ENCODE measurements around the gene APBB1IP.
"Not testable (repeated sequence)": the region's sequence is repeated elsewhere in the genome, so short reads cannot be mapped to it uniquely, and the experiment has no call there.

Gene APBB1IP

GRCh38 chr10:26441491-26442214 lies 3.5 kb downstream of the APBB1IP start:
- peak; percentile 61 for DNase-seq (ENCODE audit: low read depth, low spot score)

GRCh38 chr10:26445411-26446031 lies 7.4 kb downstream of the APBB1IP start:
- DNase-seq (ENCODE audit: low read depth, low spot score), result no peak

GRCh38 chr10:26446258-26446657 lies 8.1 kb downstream of the APBB1IP start:
- no peak for DNase-seq (ENCODE audit: low read depth, low spot score)

DNA sequence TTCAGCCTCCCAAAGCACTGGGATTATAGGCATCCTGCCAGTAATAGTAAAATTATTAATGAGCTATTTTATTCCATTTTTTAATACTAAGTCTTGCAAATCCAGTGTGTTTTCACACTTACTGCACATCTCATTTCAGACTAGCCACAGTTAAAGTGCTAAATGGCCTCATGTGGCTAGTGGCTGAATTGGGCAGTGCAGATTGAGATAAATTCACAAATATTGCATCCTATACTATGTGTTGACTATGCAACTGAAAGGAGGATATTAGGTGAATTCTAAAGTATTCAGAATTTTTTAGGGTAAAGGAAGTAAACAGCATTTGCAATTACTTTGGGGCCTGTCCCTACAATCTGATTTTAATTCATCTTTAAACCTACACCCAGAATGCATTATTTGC lies 10.2 kb downstream of the APBB1IP start:
- no peak for DNase-seq (ENCODE audit: low read depth, low spot score)

- DNase-seq (ENCODE audit: low read depth, low spot score), result no peak
Observed at GRCh38 chr10:26448706-26449435, 10.7 kb downstream of the APBB1IP start.

DNA sequence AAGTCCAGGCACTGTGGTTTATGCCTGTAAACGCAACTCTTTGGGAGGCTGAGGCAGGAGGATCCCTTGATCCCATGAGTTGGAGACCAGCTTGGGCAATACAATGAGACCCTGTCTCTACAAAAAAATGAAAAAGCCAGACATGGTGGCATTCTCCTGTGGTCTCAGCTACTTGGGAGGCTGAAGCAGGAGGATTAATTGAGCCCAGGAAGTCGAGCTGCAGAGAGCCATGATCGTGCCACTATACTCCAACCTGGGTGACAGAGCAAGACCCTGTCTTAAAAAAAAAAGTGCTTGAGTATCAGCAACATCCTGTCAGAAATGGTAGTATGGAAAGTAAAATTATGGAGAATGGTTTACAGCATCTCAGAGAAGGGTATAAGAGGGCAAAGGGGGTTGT lies 11.6 kb downstream of the APBB1IP start:
- DNase-seq (ENCODE audit: low read depth, low spot score), result no peak

DNA sequence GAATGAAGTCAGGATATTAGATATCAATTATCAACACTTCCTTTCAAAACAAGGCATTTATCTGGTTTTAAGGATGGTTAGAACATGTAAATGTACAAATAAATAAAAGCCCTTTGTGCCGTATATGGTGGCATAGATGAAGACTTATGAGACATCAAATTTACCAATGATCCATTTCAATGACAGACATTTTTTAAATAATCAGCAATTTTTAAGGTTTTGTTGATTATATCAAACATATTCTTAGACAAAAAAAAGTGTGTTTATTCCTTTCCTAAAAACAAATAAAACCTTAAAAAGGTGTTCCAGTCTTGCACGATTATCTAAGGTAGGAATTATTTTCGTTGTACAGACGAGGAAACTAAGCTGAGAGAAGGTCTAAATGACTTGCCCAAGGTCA lies 13.8 kb downstream of the APBB1IP start:
- DNase-seq (ENCODE audit: low read depth, low spot score), result no peak

- no peak for DNase-seq (ENCODE audit: low read depth, low spot score)
Observed at GRCh38 chr10:26453850-26454249, 15.7 kb downstream of the APBB1IP start.

DNA sequence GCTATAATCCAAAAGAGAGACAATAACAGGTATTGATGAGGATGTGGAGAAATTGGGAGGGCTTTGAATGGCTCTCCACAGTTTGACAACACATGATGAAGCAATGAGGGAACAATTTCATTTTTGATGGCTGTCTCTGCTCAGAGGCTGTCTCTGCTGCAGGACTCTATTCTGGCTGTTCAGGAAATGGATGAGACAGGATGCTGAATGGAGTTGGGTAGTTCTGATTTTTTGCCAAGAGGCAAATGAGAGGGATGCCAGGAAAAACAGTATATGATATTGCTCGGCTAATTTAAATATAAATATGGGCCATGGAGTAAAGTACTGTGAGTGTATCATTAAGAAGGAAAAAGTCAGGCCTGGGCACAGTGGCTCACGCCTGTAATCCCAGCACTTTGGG lies 16.8 kb downstream of the APBB1IP start:
- no peak for DNase-seq (ENCODE audit: low read depth, low spot score)

DNA sequence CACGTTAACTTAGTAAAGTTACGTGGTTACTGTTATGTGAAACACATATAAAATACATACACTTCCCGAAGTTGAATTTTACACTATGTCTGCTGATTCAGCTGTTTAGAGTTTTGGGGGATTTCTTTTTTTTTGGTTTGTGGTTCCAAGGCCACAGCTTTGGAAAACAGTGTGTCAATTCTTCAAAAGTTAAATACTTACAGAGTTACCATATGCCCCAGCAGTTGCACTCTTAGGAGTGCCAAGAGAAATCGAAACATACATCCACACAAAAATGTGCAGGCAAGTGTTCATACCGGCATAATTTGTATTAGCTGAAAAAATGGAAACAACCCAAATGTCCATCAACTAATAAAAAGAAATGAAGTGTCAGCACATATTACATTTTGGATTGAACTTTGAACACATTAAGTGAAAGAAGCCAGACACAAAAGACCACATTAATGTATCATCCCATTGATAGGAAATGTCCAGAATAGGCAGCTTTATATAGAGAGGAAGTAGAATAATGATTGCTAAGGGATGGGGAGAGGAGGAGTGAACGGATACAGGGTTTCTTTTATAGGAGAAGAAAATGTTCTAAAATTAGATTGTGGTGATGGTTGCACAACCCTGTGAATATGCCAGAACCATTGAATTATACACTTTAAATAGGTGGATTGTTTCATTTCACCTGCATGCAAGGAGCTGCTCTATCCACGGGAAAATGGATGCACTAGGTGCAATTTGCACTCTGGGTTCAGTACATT lies 17.6 kb downstream of the APBB1IP start:
- no peak for DNase-seq (ENCODE audit: low read depth, low spot score)

- DNase-seq (ENCODE audit: low read depth, low spot score), result no peak
Observed at GRCh38 chr10:26457088-26457487, 18.9 kb downstream of the APBB1IP start.

DNA sequence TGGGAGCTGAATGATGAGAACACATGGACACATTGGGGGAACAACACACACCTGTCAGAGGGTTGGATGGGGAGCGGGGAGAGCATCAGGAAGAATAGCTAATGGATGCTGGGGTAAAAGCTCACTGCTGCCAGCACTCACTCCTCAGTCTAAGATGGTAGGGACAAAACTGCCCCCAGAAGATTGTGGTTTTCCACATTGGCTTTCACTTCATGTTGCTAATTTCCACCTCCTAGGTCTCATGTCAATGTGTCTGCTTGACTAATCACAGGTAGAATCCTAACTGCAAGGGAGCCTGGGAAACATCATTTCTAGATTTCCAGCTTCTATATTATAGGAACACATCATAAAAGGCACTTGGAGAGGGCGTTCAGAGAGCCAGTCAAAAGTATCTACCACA lies 22.6 kb downstream of the APBB1IP start:
- no peak for DNase-seq (ENCODE audit: low read depth, low spot score)

GRCh38 chr10:26463986-26464385 lies 25.8 kb downstream of the APBB1IP start:
- DNase-seq (ENCODE audit: low read depth, low spot score), result no peak

DNA sequence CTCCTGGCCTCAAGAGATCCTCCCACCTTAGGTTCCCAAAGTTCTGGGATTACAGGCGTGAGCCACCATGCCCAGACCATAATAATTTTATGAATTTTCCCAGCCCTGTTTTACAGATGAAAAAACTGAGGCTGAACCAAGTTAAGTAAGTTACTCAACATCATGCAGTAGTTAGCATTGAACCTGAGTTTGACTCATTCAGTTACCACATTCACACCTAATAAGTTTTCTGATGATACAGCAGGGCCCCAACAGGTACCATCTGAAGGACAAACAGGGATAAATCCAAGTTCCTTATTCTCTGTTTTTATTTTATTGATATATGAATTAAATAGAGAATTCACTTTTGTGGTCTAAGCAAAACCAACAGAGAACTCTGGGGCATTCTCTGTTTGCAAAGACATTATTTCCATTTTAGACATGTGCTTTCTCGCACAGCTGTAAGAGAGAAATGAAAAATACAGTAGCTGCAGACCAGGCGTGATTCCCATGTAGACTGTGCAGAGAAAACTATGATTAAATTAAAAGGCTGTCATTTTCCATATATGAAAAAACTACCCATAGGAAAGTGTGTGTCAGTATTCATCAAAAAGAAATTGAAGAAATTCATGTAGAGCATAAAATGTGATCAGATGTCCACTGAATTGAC lies 26.6 kb downstream of the APBB1IP start:
- no peak for DNase-seq (ENCODE audit: low read depth, low spot score)

GRCh38 chr10:26466531-26466930 lies 28.4 kb downstream of the APBB1IP start:
- DNase-seq (ENCODE audit: low read depth, low spot score), result not testable (repeated sequence)

GRCh38 chr10:26467639-26468038 lies 29.5 kb downstream of the APBB1IP start:
- DNase-seq (ENCODE audit: low read depth, low spot score), result no peak

- DNase-seq (ENCODE audit: low read depth, low spot score), result peak; percentile 66
Observed at GRCh38 chr10:26468291-26468690, 30.1 kb downstream of the APBB1IP start.

DNA sequence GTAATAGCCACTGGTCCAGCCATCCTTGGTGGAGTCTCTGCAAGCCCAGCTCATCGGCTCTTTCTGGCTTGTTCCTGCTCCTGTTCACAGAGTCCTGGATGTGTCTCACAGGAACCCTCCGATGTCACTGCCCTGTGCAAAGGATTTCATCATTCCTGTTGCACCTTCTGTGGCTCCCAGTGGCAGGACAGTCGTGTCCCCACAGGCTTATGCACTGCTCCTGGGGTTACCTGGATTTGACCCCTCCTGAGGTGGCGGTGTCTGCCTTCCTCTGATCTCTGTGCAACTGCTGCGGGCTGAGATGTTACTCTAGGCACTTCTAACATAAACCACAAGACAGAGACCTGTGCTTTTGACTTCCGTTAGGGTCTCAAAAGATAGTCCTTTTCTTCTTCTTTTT lies 30.6 kb downstream of the APBB1IP start:
- DNase-seq (ENCODE audit: low read depth, low spot score), result no peak

- no peak for DNase-seq (ENCODE audit: low read depth, low spot score)
Observed at GRCh38 chr10:26472492-26472778, 34.3 kb downstream of the APBB1IP start.

DNA sequence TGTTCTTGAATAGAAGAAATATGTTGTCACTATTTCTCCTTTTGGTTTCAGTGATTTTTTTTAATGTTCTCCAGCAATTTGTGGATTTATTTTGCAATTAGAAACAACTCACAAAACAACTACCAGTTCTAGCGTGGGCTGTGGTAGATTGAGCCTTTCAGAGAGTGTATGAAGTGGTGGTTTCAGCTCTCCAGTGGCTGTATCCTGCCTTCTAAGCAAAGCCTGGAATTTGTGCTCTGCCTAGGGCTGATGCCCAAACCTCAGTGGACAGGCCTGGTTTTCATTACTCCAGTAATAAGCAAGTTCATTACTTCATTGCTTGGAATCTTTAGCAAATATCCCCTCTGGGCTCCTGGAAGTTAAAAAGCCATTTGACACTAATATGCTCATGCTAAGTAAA lies 35.9 kb downstream of the APBB1IP start:
- DNase-seq (ENCODE audit: low read depth, low spot score), result peak; percentile 14

- not testable (repeated sequence) for DNase-seq (ENCODE audit: low read depth, low spot score)
Observed at GRCh38 chr10:26474845-26475244, 36.7 kb downstream of the APBB1IP start.

DNA sequence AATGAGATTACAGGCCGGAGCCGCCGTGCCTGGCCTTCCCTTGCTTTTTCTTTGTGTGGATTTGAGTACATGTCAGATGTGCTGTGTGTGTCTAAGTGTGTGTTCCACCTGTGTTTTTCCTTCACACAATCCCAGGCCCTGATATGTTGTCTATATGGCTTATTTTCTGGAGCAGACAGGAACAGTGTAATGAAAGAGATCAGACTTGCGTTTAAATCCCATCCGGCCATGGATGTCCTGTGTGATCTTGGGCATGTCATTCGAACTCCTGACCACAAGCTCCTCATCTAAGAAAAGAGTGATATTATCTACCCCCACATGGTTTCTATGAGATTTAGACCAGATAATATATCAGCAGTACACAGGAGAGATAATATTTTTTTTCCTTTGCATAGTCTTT lies 37.2 kb downstream of the APBB1IP start:
- DNase-seq (ENCODE audit: low read depth, low spot score), result no peak
